ENCODE results near the gene TSHZ2.

Gene TSHZ2

GRCh38 chr20:53214392-53214791 is 242.2 kb downstream of the TSHZ2 start:
- no peak for DNase-seq

GRCh38 chr20:53215166-53215565 is 243.0 kb downstream of the TSHZ2 start:
- DNase-seq, result peak in 1 of 3 experiments; percentile 27

- no peak for DNase-seq
Measured at GRCh38 chr20:53216478-53216855, 244.3 kb downstream of the TSHZ2 start.

GRCh38 chr20:53216856-53217576 is 244.9 kb downstream of the TSHZ2 start:
- DNase-seq, result peak; percentile 59 to 85 (median 66)

GRCh38 chr20:53220482-53221307 is 248.5 kb downstream of the TSHZ2 start:
- no peak for DNase-seq

- DNase-seq, result no peak
Measured at GRCh38 chr20:53221731-53222130, 249.6 kb downstream of the TSHZ2 start.

GRCh38 chr20:53222416-53222815 is 250.3 kb downstream of the TSHZ2 start:
- no peak for DNase-seq

- DNase-seq, result no peak
Measured at GRCh38 chr20:53222932-53223331, 250.8 kb downstream of the TSHZ2 start.

GRCh38 chr20:53223626-53224172 is 251.5 kb downstream of the TSHZ2 start:
- peak in 1 of 3 experiments; percentile 17 for DNase-seq

GRCh38 chr20:53224851-53225250 is 252.7 kb downstream of the TSHZ2 start:
- DNase-seq, result no peak

- no peak for DNase-seq
Measured at GRCh38 chr20:53226826-53227225, 254.7 kb downstream of the TSHZ2 start.

GRCh38 chr20:53227523-53227922 is 255.4 kb downstream of the TSHZ2 start:
- DNase-seq, result peak in 1 of 3 experiments; percentile 32

GRCh38 chr20:53231061-53231460 is 258.9 kb downstream of the TSHZ2 start:
- no peak for DNase-seq

- no peak for DNase-seq
Measured at GRCh38 chr20:53237461-53237860, 265.3 kb downstream of the TSHZ2 start.

- DNase-seq, result no peak
Measured at GRCh38 chr20:53238121-53238660, 266.0 kb downstream of the TSHZ2 start.

- DNase-seq, result no peak
Measured at GRCh38 chr20:53243152-53243551, 271.0 kb downstream of the TSHZ2 start.

- DNase-seq, result no peak
Measured at GRCh38 chr20:53244711-53245110, 272.6 kb downstream of the TSHZ2 start.

- DNase-seq, result no peak
Measured at GRCh38 chr20:53245574-53245973, 273.4 kb downstream of the TSHZ2 start.

GRCh38 chr20:53247468-53248103 is 275.4 kb downstream of the TSHZ2 start:
- no peak for DNase-seq

GRCh38 chr20:53250456-53250855 is 278.3 kb downstream of the TSHZ2 start:
- DNase-seq, result no peak

- DNase-seq, result no peak
Measured at GRCh38 chr20:53252002-53252401, 279.8 kb downstream of the TSHZ2 start.

GRCh38 chr20:53253668-53254067 is 281.5 kb downstream of the TSHZ2 start:
- DNase-seq, result no peak

- no peak for DNase-seq
Measured at GRCh38 chr20:53255102-53255710, 283.0 kb downstream of the TSHZ2 start.
